Measurements from ENCODE around the gene MAGEE1.

MAGEE1 gene, protein sequence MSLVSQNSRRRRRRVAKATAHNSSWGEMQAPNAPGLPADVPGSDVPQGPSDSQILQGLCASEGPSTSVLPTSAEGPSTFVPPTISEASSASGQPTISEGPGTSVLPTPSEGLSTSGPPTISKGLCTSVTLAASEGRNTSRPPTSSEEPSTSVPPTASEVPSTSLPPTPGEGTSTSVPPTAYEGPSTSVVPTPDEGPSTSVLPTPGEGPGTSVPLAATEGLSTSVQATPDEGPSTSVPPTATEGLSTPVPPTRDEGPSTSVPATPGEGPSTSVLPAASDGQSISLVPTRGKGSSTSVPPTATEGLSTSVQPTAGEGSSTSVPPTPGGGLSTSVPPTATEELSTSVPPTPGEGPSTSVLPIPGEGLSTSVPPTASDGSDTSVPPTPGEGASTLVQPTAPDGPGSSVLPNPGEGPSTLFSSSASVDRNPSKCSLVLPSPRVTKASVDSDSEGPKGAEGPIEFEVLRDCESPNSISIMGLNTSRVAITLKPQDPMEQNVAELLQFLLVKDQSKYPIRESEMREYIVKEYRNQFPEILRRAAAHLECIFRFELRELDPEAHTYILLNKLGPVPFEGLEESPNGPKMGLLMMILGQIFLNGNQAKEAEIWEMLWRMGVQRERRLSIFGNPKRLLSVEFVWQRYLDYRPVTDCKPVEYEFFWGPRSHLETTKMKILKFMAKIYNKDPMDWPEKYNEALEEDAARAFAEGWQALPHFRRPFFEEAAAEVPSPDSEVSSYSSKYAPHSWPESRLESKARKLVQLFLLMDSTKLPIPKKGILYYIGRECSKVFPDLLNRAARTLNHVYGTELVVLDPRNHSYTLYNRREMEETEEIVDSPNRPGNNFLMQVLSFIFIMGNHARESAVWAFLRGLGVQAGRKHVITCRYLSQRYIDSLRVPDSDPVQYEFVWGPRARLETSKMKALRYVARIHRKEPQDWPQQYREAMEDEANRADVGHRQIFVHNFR

DNA sequence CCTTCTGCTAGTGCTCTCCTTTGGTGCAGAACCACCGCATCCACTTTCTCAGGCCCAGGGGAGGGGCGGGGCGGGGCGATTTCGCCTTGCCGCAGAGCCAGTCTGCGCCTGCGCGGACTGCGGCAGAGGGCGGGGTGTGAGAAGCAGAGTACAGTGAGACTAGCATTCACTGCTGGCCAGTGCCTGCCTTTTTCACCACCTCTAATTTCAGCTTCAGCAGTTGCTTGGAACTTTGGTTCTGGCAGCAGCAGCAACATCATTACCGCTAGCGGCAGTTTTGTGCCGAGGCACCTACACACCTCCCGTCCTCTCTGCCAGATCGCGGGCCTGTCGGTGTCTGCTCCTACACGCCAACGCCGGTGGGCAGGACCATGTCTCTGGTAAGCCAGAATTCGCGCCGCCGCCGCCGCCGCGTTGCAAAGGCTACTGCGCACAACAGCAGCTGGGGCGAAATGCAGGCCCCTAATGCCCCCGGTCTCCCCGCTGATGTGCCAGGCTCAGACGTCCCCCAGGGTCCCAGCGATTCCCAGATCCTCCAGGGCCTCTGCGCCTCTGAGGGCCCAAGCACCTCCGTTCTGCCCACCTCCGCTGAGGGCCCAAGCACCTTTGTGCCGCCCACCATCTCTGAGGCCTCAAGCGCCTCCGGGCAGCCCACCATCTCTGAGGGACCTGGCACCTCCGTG lies at the start of gene MAGEE1:
Gene MAGEE1, plus strand, starts transcription at position 151 of the 683 bp plus-strand sequence. Its CDS starts 221 bp downstream, at position 372.
- DNase-seq = peak; percentile 71 to 72
- TF ChIP-seq POLR2A (IDR thresholded peaks at IDR 0.05; ENCODE audit: low read length) (no peak), GATA1 (IDR thresholded peaks at IDR 0.05; ENCODE audit: low read depth, low read length) (no peak)

DNA sequence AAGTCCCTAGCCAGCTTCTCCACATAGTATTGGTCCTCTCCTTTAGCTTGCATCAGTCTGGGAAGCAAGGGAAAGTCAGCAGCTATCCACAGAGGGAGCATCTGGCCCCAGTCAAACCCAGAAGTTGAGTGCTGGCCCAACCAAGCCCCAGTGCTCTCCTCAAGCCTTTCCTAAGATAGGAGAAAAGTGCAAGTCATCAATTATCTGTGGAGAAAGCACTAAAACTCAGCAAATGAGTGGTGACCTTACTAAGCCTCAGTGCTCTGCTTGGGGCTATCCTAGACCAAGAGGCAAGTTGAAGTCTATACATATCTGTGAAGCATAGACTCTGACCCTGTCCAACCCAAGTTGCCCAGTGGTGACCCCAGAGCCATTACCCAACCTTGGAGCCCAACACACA lies 28.5 kb upstream of the MAGEE1 start:
- no peak for DNase-seq
- TF ChIP-seq POLR2A (IDR thresholded peaks at IDR 0.05; ENCODE audit: low read length) (no peak), GATA1 (IDR thresholded peaks at IDR 0.05; ENCODE audit: low read depth, low read length) (no peak)

DNA sequence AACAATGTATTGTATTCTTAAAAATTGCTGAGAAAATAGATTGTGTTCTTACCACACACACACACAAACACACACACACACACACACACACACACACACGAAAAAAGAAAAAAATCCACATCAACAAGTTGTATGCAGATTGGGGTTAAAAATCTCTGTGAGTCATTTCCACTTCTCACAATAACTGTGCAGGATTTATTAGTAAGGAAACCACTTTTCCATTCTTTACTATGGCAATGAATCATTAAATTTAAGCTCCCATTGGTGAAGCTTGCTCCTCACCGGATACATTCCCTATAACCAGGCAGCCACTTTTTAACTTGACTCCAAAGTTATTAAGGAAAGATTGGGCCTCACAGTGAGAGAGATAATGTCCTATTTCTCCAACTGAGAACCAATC lies 19.7 kb upstream of the MAGEE1 start:
- DNase-seq = no peak
- no peak for TF ChIP-seq GATA1 (IDR thresholded peaks at IDR 0.05; ENCODE audit: low read depth, low read length)
- TF ChIP-seq POLR2A (IDR thresholded peaks at IDR 0.05; ENCODE audit: low read length) = no peak

DNA sequence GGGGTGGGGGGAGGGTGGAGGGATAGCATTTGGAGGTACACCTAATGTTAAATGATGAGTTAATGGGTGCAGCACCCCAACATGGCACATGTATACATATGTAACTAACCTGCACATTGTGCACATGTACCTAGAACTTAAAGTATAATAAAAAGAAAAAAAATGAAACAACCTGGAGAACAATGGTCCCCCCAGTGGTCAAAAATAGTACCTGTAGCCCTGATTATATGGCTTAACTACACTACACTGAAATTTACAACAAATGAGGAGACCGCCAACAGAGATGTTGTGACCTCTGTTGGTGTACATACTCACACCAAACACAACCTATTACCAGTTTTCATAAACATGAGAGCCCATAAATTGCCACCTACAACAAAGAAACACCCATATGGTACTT lies 7.3 kb upstream of the MAGEE1 start:
- DNase-seq = no peak
- TF ChIP-seq POLR2A (IDR thresholded peaks at IDR 0.05; ENCODE audit: low read length) (no peak), GATA1 (IDR thresholded peaks at IDR 0.05; ENCODE audit: low read depth, low read length) (no peak)

DNA sequence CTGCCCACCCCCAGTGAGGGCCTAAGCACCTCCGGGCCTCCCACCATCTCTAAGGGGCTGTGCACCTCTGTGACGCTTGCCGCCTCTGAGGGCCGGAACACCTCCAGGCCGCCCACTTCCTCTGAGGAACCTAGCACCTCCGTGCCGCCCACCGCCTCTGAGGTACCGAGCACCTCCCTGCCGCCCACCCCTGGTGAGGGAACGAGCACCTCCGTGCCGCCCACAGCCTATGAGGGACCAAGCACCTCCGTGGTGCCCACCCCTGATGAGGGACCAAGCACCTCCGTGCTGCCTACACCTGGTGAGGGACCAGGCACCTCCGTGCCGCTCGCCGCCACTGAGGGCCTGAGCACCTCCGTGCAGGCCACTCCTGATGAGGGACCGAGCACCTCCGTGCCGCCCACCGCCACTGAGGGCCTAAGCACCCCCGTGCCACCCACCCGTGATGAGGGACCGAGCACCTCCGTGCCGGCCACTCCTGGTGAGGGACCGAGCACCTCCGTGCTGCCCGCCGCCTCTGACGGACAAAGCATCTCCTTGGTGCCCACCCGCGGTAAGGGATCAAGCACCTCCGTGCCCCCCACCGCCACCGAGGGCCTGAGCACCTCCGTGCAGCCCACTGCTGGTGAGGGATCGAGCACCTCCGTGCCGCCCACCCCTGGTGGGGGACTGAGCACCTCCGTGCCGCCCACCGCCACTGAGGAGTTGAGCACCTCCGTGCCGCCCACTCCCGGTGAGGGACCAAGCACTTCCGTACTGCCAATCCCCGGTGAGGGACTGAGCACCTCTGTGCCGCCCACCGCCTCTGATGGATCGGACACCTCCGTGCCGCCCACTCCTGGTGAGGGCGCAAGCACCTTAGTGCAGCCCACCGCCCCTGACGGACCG lies 977 bp downstream of the MAGEE1 start:
- DNase-seq = no peak
- TF ChIP-seq POLR2A (IDR thresholded peaks at IDR 0.05; ENCODE audit: low read length) (no peak), GATA1 (IDR thresholded peaks at IDR 0.05; ENCODE audit: low read depth, low read length) (no peak)

DNA sequence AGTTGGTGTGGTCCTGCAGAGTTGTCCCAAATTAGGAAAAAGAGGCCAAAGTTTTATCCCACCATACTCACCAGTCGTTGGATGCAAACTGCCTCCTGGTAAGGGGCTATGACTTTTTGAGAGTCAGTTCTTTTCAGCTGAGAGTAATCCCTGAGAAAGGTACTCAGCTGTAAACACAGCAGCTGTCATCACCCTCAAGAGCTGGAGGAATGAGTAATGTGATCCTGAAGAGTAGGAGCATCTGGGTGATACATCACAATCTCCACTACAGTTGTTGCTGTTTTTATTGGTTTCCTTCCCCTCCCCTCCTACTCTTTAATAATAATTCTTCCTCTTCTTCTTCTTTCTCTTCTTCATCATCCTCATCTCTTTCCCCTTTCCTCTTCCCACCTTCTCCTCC lies 5.7 kb downstream of the MAGEE1 start:
- no peak for DNase-seq
- TF ChIP-seq GATA1 (IDR thresholded peaks at IDR 0.05; ENCODE audit: low read depth, low read length) (no peak), POLR2A (IDR thresholded peaks at IDR 0.05; ENCODE audit: low read length) (no peak)

DNA sequence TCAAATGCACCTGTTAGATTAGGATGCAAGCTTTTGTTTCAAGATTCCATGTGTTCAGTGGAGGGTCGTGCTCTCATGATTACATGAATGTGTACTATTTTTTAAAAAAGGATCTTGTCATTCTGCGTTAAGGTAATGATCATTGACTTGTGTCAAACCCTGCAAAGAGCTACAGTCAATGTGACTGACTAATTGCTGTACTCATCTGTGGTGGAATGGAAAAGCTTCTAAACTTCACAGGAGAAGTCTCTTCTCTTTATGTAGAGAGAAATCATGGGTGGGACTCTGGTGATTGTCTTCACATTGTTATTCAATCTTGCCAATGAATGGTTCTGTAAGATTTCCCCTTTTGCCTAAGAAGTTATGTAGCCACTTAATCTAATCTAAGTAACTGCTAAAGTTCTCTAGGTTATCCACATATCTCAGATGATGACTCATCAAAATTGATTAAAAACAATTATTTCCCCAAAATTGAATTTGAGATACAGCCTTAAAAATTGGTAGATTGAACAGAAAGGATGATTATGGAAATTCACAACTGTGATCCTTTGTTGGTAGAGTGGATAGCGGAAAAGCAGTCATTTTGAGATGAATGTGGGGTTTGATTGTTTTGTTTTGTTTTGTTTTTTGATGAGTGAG lies 6.7 kb downstream of the MAGEE1 start:
- TF ChIP-seq POLR2A (IDR thresholded peaks at IDR 0.05; ENCODE audit: low read length) = no peak
- no peak for TF ChIP-seq GATA1 (IDR thresholded peaks at IDR 0.05; ENCODE audit: low read depth, low read length)
- DNase-seq = no peak

DNA sequence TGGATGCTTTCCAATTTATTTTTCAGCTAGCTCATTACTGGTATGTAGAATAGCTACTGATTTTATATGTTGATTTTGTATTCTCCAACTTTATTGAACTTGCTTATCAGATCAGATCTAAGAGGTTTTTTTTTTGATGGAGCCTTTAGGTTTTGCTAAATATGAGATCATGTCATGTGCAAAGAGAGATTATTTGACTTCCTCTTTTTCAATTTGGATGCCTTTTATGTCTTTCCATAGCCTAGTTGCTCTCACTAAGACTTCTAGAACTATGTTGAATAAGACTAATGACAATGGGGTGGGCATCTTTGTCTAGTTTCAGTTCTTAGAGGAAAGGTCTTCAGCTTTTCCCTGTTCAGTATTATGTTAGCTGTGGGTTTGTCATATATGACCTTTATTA lies 11.7 kb downstream of the MAGEE1 start:
- DNase-seq = no peak
- TF ChIP-seq POLR2A (IDR thresholded peaks at IDR 0.05; ENCODE audit: low read length) (no peak), GATA1 (IDR thresholded peaks at IDR 0.05; ENCODE audit: low read depth, low read length) (no peak)

DNA sequence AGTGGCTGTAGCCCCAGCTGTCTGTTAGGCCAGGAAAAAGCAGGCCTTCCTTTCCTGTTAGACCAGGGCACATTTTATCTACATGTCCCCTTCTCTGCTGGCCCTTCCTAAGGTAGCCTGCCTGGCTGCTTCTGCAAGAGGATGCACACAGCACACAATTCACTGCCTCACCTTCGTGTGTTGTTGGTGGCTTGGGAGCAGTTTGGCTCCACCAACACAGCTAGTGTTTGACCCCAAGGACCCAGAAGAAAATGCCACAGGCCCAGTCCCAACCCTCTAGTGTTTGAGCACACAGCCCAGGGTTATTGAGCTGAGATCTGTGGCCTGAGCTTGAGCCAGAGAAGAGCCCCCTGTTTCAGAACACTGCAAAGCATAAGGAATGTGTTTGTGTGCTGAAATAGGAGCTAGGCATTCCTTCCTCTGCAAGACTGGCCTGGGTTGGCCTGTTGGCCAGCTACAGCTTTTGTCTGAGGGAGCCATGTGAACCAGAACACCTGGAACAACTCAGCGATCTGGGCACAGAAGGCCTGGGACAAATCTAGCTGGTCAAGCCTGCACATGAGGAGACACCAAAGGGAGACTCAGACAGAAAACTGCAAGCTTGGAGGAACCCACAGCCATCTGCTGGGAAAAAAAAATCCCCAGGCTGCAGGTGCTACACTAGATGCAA lies 26.4 kb downstream of the MAGEE1 start:
- TF ChIP-seq POLR2A (IDR thresholded peaks at IDR 0.05; ENCODE audit: low read length) (no peak), GATA1 (IDR thresholded peaks at IDR 0.05; ENCODE audit: low read depth, low read length) (no peak)
- DNase-seq = no peak

DNA sequence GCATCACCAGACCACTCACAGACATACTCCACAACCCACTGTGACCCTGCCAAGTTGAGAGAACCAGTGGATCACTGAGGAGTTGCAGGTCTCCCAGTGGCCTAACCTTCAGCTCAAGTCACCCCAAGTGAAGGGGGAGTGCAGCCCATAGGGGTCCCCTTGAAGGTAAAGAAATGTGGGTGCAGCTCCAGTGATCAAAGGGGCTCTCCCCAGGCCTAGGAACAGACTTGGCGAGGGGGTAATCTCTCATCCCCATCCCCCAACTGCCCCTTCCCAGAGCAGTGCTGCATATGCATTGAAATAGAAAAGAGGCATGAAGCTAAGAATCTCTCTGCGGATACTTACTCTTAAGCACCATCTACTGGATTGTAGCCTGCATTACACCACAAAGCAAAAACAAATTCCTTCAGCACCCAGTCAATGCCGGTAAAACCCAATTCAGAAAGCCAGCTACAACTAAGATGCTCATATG lies 27.0 kb downstream of the MAGEE1 start:
- peak; percentile 4 to 16 for DNase-seq
- TF ChIP-seq GATA1 (IDR thresholded peaks at IDR 0.05; ENCODE audit: low read depth, low read length) (no peak), POLR2A (IDR thresholded peaks at IDR 0.05; ENCODE audit: low read length) (no peak)

DNA sequence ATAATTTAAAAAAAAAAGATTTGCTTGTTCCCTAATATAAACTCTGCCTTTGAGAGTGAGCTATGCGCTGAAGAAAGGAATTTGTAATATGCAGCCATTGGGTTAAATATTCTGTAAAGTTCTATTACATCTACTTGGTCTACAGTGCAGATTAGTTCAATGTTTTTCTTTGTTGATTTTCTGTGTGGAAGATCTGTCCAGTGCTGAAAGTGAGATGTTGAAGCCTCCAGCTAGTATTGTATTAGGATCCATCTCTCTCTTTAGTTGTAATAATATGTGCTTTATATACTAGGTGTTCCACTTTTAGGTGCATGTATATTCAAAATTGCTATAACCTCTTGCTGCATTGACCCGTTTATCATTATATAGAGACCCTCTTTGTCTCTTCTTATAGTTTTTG lies 49.8 kb downstream of the MAGEE1 start:
- no peak for TF ChIP-seq POLR2A (IDR thresholded peaks at IDR 0.05; ENCODE audit: low read length)
- TF ChIP-seq GATA1 (IDR thresholded peaks at IDR 0.05; ENCODE audit: low read depth, low read length) = no peak
- DNase-seq = no peak
